GM21515 (cell line): ENCODE results near the gene KIF16B.
A peak's percentile ranks its signal among the peaks of the same experiment; 100 is the strongest.

Experiments used
- ATAC-seq: cut with Tn5 transposase; IDR thresholded peaks from one replicate; pipeline ENCODE4 v1.9.1; 2021; ENCODE audit not compliant: unreplicated experiment

The KIF16B gene

GRCh38 chr20:16364320-16364687, 208.9 kb downstream of the KIF16B start:
- ATAC-seq = no peak

- ATAC-seq = no peak
Measured at GRCh38 chr20:16363506-16364319, 209.5 kb downstream of the KIF16B start.

- no peak for ATAC-seq
Measured at GRCh38 chr20:16362642-16363041, 210.6 kb downstream of the KIF16B start.

GRCh38 chr20:16360668-16361067, 212.6 kb downstream of the KIF16B start:
- no peak for ATAC-seq

- no peak for ATAC-seq
Measured at GRCh38 chr20:16353417-16353781, 219.8 kb downstream of the KIF16B start.

GRCh38 chr20:16352751-16353416, 220.4 kb downstream of the KIF16B start:
- ATAC-seq = no peak

GRCh38 chr20:16352321-16352720, 220.9 kb downstream of the KIF16B start:
- no peak for ATAC-seq

GRCh38 chr20:16351415-16351814, 221.8 kb downstream of the KIF16B start:
- no peak for ATAC-seq

GRCh38 chr20:16350465-16350864, 222.8 kb downstream of the KIF16B start:
- no peak for ATAC-seq

GRCh38 chr20:16349523-16350260, 223.6 kb downstream of the KIF16B start:
- ATAC-seq = no peak

- no peak for ATAC-seq
Measured at GRCh38 chr20:16346956-16347355, 226.3 kb downstream of the KIF16B start.

- ATAC-seq = no peak
Measured at GRCh38 chr20:16337707-16338106, 235.5 kb downstream of the KIF16B start.

GRCh38 chr20:16327606-16328005, 245.6 kb downstream of the KIF16B start:
- no peak for ATAC-seq

- no peak for ATAC-seq
Measured at GRCh38 chr20:16321291-16321690, 252.0 kb downstream of the KIF16B start.

GRCh38 chr20:16317445-16318362, 255.5 kb downstream of the KIF16B start:
- ATAC-seq = no peak

GRCh38 chr20:16316513-16316912, 256.7 kb downstream of the KIF16B start:
- no peak for ATAC-seq

GRCh38 chr20:16314748-16315159, 258.5 kb downstream of the KIF16B start:
- no peak for ATAC-seq

GRCh38 chr20:16314320-16314719, 258.9 kb downstream of the KIF16B start:
- peak; percentile 57 for ATAC-seq

GRCh38 chr20:16313917-16314316, 259.3 kb downstream of the KIF16B start:
- ATAC-seq = peak; percentile 21

- ATAC-seq = no peak
Measured at GRCh38 chr20:16312998-16313397, 260.2 kb downstream of the KIF16B start.

GRCh38 chr20:16311756-16312155, 261.5 kb downstream of the KIF16B start:
- ATAC-seq = no peak
